ENCODE results near the gene KIAA1755. TPM values are rescaled to one million over a fixed set of nuclear protein-coding genes. Genes with fewer than 3 reads are reported as not detected.

KIAA1755 gene
- total RNA-seq, 4 donors from 2014 or later: 0.12 to 3.4 (median 0.39) TPM

GRCh38 chr20:38211200-38212097 lies 49.1 kb downstream of the KIAA1755 start:
- 32 to 68% methylated on average over 6 to 8 of the region's 9 CpGs for WGBS, 2 donors
- intact Hi-C loops (cut with DNase I): no loop called here
- H3K27ac ChIP-seq: no peak overlapping the region

GRCh38 chr20:38210741-38211140 lies 49.8 kb downstream of the KIAA1755 start:
- TF ChIP-seq POLR2A (IDR thresholded peaks at IDR 0.05) (no peak), CTCF (IDR thresholded peaks at IDR 0.05) (no peak)
- 40 to 48% methylated on average over 2 to 5 of the region's 6 CpGs for WGBS, 2 donors
- H3K36me3 ChIP-seq: no peaks in the 10 kb centered on the region
- H3K27ac ChIP-seq: no peak overlapping the region
- DNase-seq: no peak
- no peak overlapping the region for H3K4me3 ChIP-seq
- H3K4me1 ChIP-seq: peaks cover 0 to 13% (median 4%) of the 10 kb centered on the region in 3 donors
- no peaks in the 10 kb centered on the region for H3K9me3 ChIP-seq
- intact Hi-C loops (cut with DNase I): no loop called here
- peaks cover 0 to 8% (median 0%) of the 10 kb centered on the region in 4 donors for H3K27me3 ChIP-seq

More at GRCh38 chr20:38211200-38212097, 49.1 kb downstream of the KIAA1755 start:
- peaks cover 0 to 13% (median 4%) of the 10 kb centered on the region in 3 donors for H3K4me1 ChIP-seq
- TF ChIP-seq POLR2A (IDR thresholded peaks at IDR 0.05): no peak
- TF ChIP-seq CTCF (IDR thresholded peaks at IDR 0.05): no peak
- H3K9me3 ChIP-seq: no peaks in the 10 kb centered on the region
- no peak overlapping the region for H3K4me3 ChIP-seq
- H3K36me3 ChIP-seq: no peaks in the 10 kb centered on the region
- no peak for DNase-seq
- H3K27me3 ChIP-seq: peaks cover 0 to 6% (median 0%) of the 10 kb centered on the region in 4 donors

GRCh38 chr20:38209736-38210405 lies 50.7 kb downstream of the KIAA1755 start:
- 61 to 70% methylated on average over 2 to 3 of the region's 3 CpGs for WGBS, 2 donors
- Histone ChIP-seq H3K9me3 (no peaks in the 10 kb centered on the region), H3K36me3 (no peaks in the 10 kb centered on the region), H3K27me3 (peaks cover 0 to 10% (median 0%) of the 10 kb centered on the region in 4 donors), H3K4me3 (no peak overlapping the region), H3K4me1 (peaks cover 0 to 13% (median 4%) of the 10 kb centered on the region in 3 donors), H3K27ac (no peak overlapping the region)
- DNase-seq: no peak
- TF ChIP-seq POLR2A (IDR thresholded peaks at IDR 0.05): no peak
- TF ChIP-seq CTCF (IDR thresholded peaks at IDR 0.05): no peak
- intact Hi-C loops (cut with DNase I): no loop called here

- intact Hi-C loops (cut with DNase I): no loop called here
- Histone ChIP-seq H3K27me3 (peaks cover 0 to 10% (median 0%) of the 10 kb centered on the region in 4 donors), H3K4me3 (no peak overlapping the region), H3K4me1 (peaks cover 0 to 13% (median 4%) of the 10 kb centered on the region in 3 donors), H3K9me3 (no peaks in the 10 kb centered on the region), H3K27ac (peak overlapping the region in 1 of 4 donors; percentile 26), H3K36me3 (no peaks in the 10 kb centered on the region)
- DNase-seq: no peak
- TF ChIP-seq CTCF (IDR thresholded peaks at IDR 0.05): no peak
- no peak for TF ChIP-seq POLR2A (IDR thresholded peaks at IDR 0.05)
- 76 to 77% methylated on average over 3 to 4 of the region's 4 CpGs for WGBS, 2 donors
These were observed 51.4 kb downstream of the KIAA1755 start for GRCh38 chr20:38209054-38209675.
